ENCODE measurements around the gene GPS1.

GPS1 gene

GRCh38 chr17:82014971-82015310 is 36.8 kb upstream of the GPS1 start:
- no peak overlapping the region for H3K27ac ChIP-seq (ENCODE audit: low read depth, low read length)
- no peak overlapping the region for H3K4me3 ChIP-seq (ENCODE audit: low read depth in 1 of 5, low read length in 5 of 5)
- no peak overlapping the region for H3K9ac ChIP-seq (ENCODE audit: low read length in 5 of 5)
- H3K27me3 ChIP-seq (ENCODE audit: control insufficient read depth in 5 of 5, insufficient read depth in 4 of 5, low read length in 5 of 5) = peaks cover 0 to 2% (median 0%) of the 10 kb centered on the region in 5 donors
- H3K9me3 ChIP-seq (ENCODE audit: control insufficient read depth in 5 of 5, low read length in 5 of 5) = no peaks in the 10 kb centered on the region
- peaks cover 0 to 3% (median under 1%) of the 10 kb centered on the region in 5 donors for H3K4me1 ChIP-seq (ENCODE audit: control insufficient read depth in 5 of 5, insufficient read depth in 5 of 5, low read length in 5 of 5)
- peaks cover 0 to 43% (median 20%) of the 10 kb centered on the region in 5 donors for H3K36me3 ChIP-seq (ENCODE audit: control insufficient read depth in 5 of 5, insufficient read depth in 5 of 5, low read length in 5 of 5)

GRCh38 chr17:82015311-82015971 is 36.3 kb upstream of the GPS1 start:
- peaks cover 0 to 43% (median 20%) of the 10 kb centered on the region in 5 donors for H3K36me3 ChIP-seq (ENCODE audit: control insufficient read depth in 5 of 5, insufficient read depth in 5 of 5, low read length in 5 of 5)
- peaks cover 0 to 2% (median 0%) of the 10 kb centered on the region in 5 donors for H3K27me3 ChIP-seq (ENCODE audit: control insufficient read depth in 5 of 5, insufficient read depth in 4 of 5, low read length in 5 of 5)
- peaks cover 0 to 5% (median 3%) of the 10 kb centered on the region in 5 donors for H3K4me1 ChIP-seq (ENCODE audit: control insufficient read depth in 5 of 5, insufficient read depth in 5 of 5, low read length in 5 of 5)
- H3K4me3 ChIP-seq (ENCODE audit: low read depth in 1 of 5, low read length in 5 of 5) = no peak overlapping the region
- H3K9ac ChIP-seq (ENCODE audit: low read length in 5 of 5) = no peak overlapping the region
- H3K27ac ChIP-seq (ENCODE audit: low read depth, low read length) = no peak overlapping the region
- H3K9me3 ChIP-seq (ENCODE audit: control insufficient read depth in 5 of 5, low read length in 5 of 5) = no peaks in the 10 kb centered on the region

- no peaks in the 10 kb centered on the region for H3K9me3 ChIP-seq (ENCODE audit: control insufficient read depth in 5 of 5, low read length in 5 of 5)
- no peak overlapping the region for H3K27ac ChIP-seq (ENCODE audit: low read depth, low read length)
- H3K4me3 ChIP-seq (ENCODE audit: low read depth in 1 of 5, low read length in 5 of 5) = no peak overlapping the region
- peaks cover 3 to 8% (median 5%) of the 10 kb centered on the region in 5 donors for H3K4me1 ChIP-seq (ENCODE audit: control insufficient read depth in 5 of 5, insufficient read depth in 5 of 5, low read length in 5 of 5)
- H3K36me3 ChIP-seq (ENCODE audit: control insufficient read depth in 5 of 5, insufficient read depth in 5 of 5, low read length in 5 of 5) = peaks cover 0 to 35% (median 18%) of the 10 kb centered on the region in 5 donors
- H3K27me3 ChIP-seq (ENCODE audit: control insufficient read depth in 5 of 5, insufficient read depth in 4 of 5, low read length in 5 of 5) = peaks cover 0 to 2% (median 0%) of the 10 kb centered on the region in 5 donors
- no peak overlapping the region for H3K9ac ChIP-seq (ENCODE audit: low read length in 5 of 5)
These were observed 35.4 kb upstream of the GPS1 start for GRCh38 chr17:82016061-82016874.

GRCh38 chr17:82016875-82017459 is 34.7 kb upstream of the GPS1 start:
- Histone ChIP-seq H3K4me1 (ENCODE audit: control insufficient read depth in 5 of 5, insufficient read depth in 5 of 5, low read length in 5 of 5) (peaks cover 5 to 15% (median 12%) of the 10 kb centered on the region in 5 donors), H3K9ac (ENCODE audit: low read length in 5 of 5) (no peak overlapping the region), H3K36me3 (ENCODE audit: control insufficient read depth in 5 of 5, insufficient read depth in 5 of 5, low read length in 5 of 5) (peaks cover 0 to 28% (median 11%) of the 10 kb centered on the region in 5 donors), H3K4me3 (ENCODE audit: low read depth in 1 of 5, low read length in 5 of 5) (no peak overlapping the region), H3K27ac (ENCODE audit: low read depth, low read length) (no peak overlapping the region), H3K9me3 (ENCODE audit: control insufficient read depth in 5 of 5, low read length in 5 of 5) (no peaks in the 10 kb centered on the region), H3K27me3 (ENCODE audit: control insufficient read depth in 5 of 5, insufficient read depth in 4 of 5, low read length in 5 of 5) (peaks cover 0 to 2% (median 0%) of the 10 kb centered on the region in 5 donors)

- Histone ChIP-seq H3K9ac (ENCODE audit: low read length in 5 of 5) (no peak overlapping the region), H3K36me3 (ENCODE audit: control insufficient read depth in 5 of 5, insufficient read depth in 5 of 5, low read length in 5 of 5) (peaks cover 0 to 22% (median 11%) of the 10 kb centered on the region in 5 donors), H3K4me1 (ENCODE audit: control insufficient read depth in 5 of 5, insufficient read depth in 5 of 5, low read length in 5 of 5) (peaks cover 6 to 22% (median 18%) of the 10 kb centered on the region in 5 donors), H3K27ac (ENCODE audit: low read depth, low read length) (no peak overlapping the region), H3K27me3 (ENCODE audit: control insufficient read depth in 5 of 5, insufficient read depth in 4 of 5, low read length in 5 of 5) (peaks cover 0 to 2% (median 0%) of the 10 kb centered on the region in 5 donors), H3K4me3 (ENCODE audit: low read depth in 1 of 5, low read length in 5 of 5) (no peak overlapping the region), H3K9me3 (ENCODE audit: control insufficient read depth in 5 of 5, low read length in 5 of 5) (no peaks in the 10 kb centered on the region)
These were observed 34.0 kb upstream of the GPS1 start for GRCh38 chr17:82017612-82018151.

GRCh38 chr17:82018152-82018988 is 33.3 kb upstream of the GPS1 start:
- no peak overlapping the region for H3K4me3 ChIP-seq (ENCODE audit: low read depth in 1 of 5, low read length in 5 of 5)
- peaks cover 0 to 2% (median 0%) of the 10 kb centered on the region in 5 donors for H3K27me3 ChIP-seq (ENCODE audit: control insufficient read depth in 5 of 5, insufficient read depth in 4 of 5, low read length in 5 of 5)
- H3K4me1 ChIP-seq (ENCODE audit: control insufficient read depth in 5 of 5, insufficient read depth in 5 of 5, low read length in 5 of 5) = peaks cover 6 to 24% (median 19%) of the 10 kb centered on the region in 5 donors
- H3K9me3 ChIP-seq (ENCODE audit: control insufficient read depth in 5 of 5, low read length in 5 of 5) = no peaks in the 10 kb centered on the region
- H3K36me3 ChIP-seq (ENCODE audit: control insufficient read depth in 5 of 5, insufficient read depth in 5 of 5, low read length in 5 of 5) = peaks cover 0 to 22% (median 11%) of the 10 kb centered on the region in 5 donors
- no peak overlapping the region for H3K27ac ChIP-seq (ENCODE audit: low read depth, low read length)
- H3K9ac ChIP-seq (ENCODE audit: low read length in 5 of 5) = no peak overlapping the region

- Histone ChIP-seq H3K4me1 (ENCODE audit: control insufficient read depth in 5 of 5, insufficient read depth in 5 of 5, low read length in 5 of 5) (peaks cover 6 to 32% (median 27%) of the 10 kb centered on the region in 5 donors), H3K27ac (ENCODE audit: low read depth, low read length) (no peak overlapping the region), H3K27me3 (ENCODE audit: control insufficient read depth in 5 of 5, insufficient read depth in 4 of 5, low read length in 5 of 5) (peaks cover 0 to 2% (median 0%) of the 10 kb centered on the region in 5 donors), H3K4me3 (ENCODE audit: low read depth in 1 of 5, low read length in 5 of 5) (no peak overlapping the region), H3K9me3 (ENCODE audit: control insufficient read depth in 5 of 5, low read length in 5 of 5) (no peaks in the 10 kb centered on the region), H3K9ac (ENCODE audit: low read length in 5 of 5) (peak overlapping the region in 1 of 5 donors; percentile 81), H3K36me3 (ENCODE audit: control insufficient read depth in 5 of 5, insufficient read depth in 5 of 5, low read length in 5 of 5) (peaks cover 0 to 22% (median 11%) of the 10 kb centered on the region in 5 donors)
These were observed 32.6 kb upstream of the GPS1 start for GRCh38 chr17:82018989-82019689.

GRCh38 chr17:82019690-82020571 is 31.8 kb upstream of the GPS1 start:
- Histone ChIP-seq H3K4me3 (ENCODE audit: low read depth in 1 of 5, low read length in 5 of 5) (no peak overlapping the region), H3K27ac (ENCODE audit: low read depth, low read length) (no peak overlapping the region), H3K9me3 (ENCODE audit: control insufficient read depth in 5 of 5, low read length in 5 of 5) (no peaks in the 10 kb centered on the region), H3K9ac (ENCODE audit: low read length in 5 of 5) (peak overlapping the region in 1 of 5 donors; percentile 81), H3K36me3 (ENCODE audit: control insufficient read depth in 5 of 5, insufficient read depth in 5 of 5, low read length in 5 of 5) (peaks cover 0 to 22% (median 11%) of the 10 kb centered on the region in 5 donors), H3K27me3 (ENCODE audit: control insufficient read depth in 5 of 5, insufficient read depth in 4 of 5, low read length in 5 of 5) (peaks cover 0 to 2% (median 0%) of the 10 kb centered on the region in 5 donors), H3K4me1 (ENCODE audit: control insufficient read depth in 5 of 5, insufficient read depth in 5 of 5, low read length in 5 of 5) (peaks cover 6 to 35% (median 31%) of the 10 kb centered on the region in 5 donors)

Measured in subcutaneous abdominal adipose tissue (tissue), 5 donors.